OCI-M1 (cell line): ENCODE results near the gene POLR1F.
"Not testable (repeated sequence)": the region's sequence is repeated elsewhere in the genome, so short reads cannot be mapped to it uniquely, and the experiment has no call there.

ENCODE experiments used
- DNase-seq: peaks from one replicate; lab custom pipeline; 2025; lab: John Stamatoyannopoulos, UW

The POLR1F gene, protein sequence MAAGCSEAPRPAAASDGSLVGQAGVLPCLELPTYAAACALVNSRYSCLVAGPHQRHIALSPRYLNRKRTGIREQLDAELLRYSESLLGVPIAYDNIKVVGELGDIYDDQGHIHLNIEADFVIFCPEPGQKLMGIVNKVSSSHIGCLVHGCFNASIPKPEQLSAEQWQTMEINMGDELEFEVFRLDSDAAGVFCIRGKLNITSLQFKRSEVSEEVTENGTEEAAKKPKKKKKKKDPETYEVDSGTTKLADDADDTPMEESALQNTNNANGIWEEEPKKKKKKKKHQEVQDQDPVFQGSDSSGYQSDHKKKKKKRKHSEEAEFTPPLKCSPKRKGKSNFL

DNA sequence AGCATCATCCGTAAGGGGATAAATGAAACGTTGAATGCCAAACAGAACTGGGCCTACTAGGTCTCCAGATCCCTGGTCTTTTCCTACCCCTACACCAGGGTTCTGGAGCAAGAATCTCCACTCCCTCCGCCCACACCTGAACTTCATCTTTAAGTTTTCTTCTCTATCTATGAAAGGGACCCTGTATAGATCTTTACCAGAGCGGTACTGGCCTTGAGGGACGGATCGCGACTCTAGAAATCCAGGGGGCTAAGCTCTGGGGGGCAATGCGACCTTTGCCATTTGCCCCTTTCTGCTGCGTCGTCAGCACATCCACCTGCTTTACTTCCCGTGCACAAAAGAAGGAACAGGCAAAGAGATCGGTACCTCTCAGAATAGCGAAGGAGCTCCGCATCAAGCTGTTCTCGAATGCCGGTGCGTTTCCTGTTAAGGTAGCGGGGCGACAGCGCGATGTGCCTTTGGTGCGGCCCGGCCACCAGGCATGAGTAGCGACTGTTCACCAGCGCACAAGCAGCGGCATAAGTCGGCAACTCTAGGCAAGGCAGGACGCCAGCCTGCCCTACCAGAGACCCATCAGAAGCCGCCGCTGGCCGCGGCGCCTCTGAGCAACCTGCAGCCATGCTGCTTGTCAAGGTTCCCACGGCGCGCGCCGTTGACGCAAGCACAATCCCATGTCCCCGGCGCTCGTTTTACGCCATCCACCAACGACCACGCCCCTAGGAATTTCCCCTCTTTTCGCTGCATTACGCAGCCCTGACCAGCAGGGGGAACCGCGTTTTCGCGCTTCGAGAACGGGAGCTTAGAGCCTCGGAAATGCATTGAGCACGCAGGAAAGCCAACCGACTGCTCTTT is at the start of gene POLR1F:
Gene POLR1F, minus strand, starts transcription at position 641 of the 852 bp plus-strand sequence. Its CDS starts 21 bp downstream, at position 620.
- peak; percentile 94 for DNase-seq

DNA sequence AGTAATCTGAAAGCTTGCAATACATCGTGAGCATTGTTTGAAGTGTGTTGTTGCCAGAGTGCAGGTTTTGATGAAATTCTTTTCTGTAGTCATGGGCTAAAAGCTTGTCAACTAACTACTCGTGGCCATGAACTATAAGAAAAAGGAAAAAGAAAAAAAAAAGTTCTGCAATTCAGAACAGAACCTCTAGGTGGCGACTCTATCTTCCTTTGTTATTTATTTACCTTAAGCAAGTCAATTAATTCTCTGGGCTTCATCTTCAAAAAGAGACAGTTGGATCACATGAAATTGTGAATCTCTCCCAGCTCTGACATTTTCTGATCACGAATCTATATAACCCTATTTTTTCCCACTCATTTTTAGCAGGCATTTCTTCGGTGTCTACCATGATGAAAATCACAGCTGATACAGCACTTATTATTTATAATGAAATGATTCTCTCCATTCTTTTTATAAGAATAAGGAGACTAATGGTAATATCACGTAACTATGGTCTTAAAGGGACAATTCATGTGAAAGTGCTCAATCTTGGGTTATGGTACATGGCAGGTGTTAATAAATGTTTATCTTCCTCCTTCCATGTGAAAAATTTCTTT is 45.8 kb upstream of the POLR1F start:
- DNase-seq = peak; percentile 64

DNA sequence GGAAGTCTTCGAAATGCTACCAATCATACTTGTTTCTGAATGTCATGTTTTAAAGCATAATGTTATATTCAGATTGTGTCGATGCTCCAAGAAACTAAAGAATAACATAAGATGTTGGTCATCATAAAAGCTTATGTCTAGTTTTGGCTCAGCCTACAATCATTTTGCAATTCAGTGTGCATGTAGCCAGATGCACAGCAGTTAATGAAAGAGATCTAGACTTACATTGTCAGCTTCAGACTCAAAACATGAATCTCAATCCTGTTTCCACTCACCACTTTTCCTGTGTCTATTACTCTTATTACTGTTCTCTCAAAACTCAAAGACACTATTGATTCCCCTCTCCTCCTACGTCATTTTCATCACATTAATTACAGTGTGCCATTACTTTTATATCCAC is 43.2 kb upstream of the POLR1F start:
- no peak for DNase-seq

DNA sequence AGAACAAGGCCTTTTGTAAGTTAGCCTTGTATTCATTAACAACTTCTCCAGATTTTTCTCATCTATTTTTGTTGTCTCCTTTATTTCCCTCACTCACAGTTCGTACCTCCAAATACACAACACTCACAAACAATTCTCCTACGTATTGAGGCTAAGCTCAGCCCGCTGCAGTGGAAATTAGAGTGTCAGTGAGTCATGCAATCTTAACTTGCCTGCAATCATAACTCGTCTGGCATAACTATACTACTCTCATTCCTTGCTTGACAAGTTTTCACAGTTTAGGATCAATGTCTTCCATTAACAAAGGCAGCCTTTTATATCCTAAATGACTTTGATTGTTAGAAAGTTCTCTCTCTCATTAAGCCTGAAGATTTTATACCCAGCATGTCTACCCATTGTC is 40.8 kb upstream of the POLR1F start:
- DNase-seq = no peak

DNA sequence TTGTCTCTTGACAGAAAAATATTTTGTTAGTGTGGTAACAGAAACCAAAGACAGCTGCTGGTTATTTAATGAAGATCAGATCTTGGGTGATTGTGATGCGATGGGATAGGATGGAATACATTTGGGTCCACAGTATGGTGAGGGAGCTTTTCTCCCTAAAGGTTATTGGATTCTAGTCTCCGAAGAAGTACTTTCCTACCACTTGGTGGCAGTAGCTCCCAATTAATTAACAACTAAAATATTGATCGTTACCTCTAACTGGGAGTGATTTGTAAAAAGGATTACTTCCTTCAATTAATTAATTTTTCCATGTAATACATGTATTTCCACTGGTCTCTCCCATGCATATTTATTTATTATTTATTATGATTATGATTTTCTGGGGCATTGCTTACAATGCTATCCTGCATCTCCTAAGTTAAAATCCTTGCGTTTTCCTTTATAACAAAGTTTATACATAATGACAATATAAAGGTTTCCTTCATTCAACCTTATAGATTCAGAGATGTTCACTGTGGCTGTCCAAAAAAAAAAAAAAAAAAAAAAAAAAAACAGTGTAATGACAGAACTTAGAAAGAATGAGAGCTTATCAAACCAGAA is 39.0 kb upstream of the POLR1F start:
- DNase-seq = peak; percentile 31

DNA sequence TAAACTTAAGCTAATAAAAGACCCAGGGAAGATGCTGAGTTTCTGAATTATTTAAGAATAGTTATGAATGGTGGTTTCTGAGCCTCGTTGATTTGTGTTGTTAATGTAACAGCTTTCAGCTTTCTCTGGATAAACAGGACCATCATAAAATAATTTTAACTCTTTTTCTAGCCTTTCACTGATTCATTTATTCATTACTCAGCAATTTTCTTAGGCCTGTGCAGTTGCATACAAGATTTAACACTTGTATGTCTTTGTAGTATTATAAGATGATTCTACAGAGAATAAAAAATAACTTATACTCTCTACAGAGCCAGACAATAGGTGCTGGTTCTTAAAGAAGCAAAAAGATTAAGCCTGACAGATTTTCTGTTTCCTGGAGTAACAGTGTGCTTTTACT is 35.2 kb upstream of the POLR1F start:
- DNase-seq = no peak

DNA sequence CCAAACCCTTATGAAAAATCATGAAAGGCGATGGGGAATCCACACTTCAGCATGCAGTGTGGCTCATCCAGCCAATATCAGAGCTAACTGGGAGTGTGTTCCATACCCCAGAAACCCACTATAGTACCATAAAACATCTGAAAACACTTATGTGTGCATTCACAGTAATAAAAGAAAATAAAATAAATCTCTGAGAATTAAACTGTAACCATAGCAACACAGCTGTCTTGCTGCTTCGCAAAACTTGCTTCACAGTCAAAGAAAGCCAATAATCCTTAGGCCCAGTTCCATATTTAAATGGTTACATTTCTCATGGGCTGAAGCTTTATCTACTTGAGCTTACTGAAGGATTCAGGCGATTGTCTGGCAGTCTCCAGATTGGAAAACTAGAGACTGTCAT is 19.9 kb upstream of the POLR1F start:
- DNase-seq = no peak

DNA sequence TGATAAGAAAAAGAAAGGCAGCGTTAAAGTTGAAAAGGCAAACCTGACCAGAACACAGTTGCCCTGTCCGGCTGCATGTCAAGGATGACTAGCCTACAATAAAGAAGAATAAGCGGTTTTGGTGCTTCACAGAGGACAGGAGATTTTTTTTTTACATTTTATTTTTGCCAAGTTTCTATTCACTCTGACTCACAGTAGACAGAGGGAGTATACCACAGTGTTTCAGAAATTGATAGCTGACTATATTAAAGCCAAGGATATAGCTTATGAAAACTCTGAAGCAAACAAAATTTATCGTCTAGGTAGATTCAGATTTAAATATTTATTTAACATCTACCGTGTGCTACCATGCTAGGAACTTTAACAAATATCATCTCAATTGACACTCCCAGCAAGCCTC is 16.9 kb upstream of the POLR1F start:
- DNase-seq = no peak

DNA sequence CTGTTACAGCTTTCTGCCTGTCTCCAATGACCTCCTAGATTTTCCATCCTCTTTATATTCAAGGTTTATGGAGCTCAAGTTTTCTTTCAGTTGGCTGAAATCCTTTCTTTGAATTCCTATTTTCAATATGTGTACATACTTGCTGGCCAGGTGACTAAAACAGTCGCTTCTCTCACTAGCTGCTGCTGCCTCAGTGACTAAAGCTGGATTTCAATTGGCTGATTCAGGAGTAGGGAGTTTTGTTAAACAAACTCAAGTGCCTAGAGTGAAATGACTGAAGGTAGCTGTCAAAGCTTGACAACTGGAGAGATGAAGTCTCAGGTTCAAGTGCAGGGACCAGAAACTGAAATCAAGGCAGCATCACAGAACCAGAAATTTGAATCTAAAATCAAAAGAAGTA is 6.7 kb upstream of the POLR1F start:
- no peak for DNase-seq

DNA sequence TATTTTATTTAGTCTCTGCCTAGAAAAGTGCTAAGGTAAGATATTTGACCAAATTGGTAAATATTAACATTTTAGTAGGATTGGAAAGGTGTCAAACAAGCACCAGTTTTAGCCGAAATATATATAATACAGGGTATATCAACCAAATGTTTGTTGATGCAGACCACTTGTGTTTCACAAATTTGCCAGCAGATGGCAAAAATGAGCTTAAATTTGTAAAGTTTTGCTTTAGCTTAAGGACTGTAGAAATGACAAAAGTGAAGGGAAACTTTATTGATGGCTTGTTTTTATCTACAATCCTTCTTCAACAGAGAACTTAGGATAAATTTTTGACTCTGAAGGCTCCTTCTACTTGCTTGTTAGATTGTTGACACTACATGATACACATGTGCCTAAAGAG is 4.8 kb upstream of the POLR1F start:
- DNase-seq = peak; percentile 78

DNA sequence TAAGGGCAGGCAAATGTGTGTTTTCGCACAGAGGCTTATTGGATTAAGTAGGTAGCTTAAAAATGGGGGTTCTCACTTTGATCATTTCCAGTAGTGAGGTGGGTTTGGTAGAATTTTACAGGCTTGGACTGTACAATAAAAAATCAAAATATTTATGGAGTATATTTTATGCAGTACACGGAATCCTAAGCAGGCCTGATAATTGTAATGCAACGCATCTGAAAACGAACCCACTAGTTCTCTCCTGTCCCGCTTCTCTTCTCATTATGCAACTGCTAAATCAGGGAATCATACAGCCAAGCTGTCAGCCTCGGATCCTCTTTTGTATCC is 377 bp upstream of the POLR1F start:
- DNase-seq = no peak

DNA sequence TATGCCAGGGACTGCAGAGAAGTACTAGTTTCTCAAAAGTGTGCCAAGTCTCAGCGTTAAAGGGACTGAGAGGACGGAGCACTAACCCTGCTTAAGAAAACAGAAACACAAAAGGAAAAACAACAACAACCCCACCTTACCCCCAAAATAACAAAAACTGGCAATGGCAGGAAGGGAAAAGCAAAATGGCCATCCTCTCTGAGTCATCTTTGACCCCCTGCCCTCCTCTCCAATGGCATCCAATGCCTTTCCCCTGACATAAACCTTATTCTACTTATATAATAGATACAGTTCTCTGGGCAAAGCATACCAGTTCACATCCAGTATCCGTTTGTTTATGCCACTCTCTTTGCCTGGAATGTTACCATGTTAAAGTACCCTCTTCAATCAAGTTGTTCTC is 1.6 kb downstream of the POLR1F start:
- DNase-seq = no peak

DNA sequence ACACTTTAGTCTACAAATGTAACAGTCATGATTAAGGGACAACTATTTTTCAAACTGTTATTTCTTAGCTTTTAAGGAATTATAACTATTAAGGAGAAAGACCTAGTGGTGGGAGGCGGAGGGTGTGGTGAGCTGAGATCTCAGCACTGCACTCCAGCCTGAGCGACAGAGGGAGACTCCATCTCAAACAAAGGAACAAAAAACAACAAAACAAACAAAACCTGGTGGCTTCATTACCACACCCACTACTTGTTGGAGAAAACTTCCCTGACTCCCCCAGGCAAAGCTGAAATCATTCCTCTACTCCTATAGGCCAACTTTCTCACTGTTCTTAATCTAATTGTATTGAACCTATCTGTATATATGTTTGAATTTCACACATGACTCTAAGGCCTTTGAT is 3.2 kb downstream of the POLR1F start:
- no peak for DNase-seq

DNA sequence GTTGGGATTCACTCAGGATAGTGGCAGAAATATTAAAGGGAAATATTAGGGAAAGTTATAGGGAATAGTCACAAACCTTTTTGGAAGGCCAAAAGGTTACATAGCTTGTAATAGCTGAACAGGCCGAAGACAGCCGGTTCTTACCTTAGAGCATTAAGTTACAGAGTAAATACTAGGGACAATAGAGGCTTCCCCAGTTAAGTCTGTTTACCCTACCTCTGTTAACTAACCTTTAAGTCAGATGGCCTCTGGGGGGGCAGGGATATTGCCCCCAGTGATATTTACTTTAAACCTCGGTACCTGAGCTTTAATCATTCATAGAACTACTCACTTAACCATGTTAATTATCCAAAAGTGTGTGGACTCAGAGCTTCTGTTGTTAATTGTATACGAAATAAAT is 7.4 kb downstream of the POLR1F start:
- no peak for DNase-seq

DNA sequence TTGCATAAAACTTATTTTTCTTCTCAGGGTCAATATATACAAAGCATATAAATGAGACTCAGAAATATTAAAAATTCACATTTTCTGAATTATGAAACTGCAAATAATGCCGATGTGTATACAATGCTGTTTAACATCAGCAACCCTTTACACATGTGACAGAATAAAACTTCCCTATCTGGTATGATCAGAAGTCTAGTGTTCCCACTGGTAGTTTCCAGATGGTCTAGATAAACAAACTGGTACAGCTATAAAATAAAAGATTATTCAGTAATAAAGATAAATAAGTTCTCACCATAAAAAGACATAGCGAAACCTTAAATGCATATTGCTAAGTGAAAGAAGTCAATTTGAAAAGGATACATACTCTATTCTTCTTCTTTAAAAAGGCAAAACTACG is 7.9 kb downstream of the POLR1F start:
- no peak for DNase-seq

DNA sequence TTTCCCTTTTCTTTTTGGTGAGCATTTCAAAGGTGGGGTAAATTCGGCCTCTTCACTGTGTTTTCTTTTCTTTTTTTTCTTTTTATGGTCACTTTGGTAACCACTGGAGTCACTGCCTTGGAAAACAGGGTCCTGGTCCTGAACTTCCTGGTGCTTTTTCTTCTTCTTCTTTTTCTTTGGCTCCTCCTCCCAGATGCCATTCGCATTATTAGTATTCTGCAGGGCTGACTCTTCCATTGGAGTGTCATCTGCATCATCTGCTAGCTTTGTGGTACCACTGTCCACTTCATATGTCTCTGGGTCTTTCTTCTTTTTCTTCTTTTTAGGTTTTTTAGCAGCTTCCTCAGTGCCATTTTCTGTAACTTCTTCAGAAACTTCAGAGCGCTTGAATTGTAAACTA is 10.5 kb downstream of the POLR1F start:
- DNase-seq = no peak

DNA sequence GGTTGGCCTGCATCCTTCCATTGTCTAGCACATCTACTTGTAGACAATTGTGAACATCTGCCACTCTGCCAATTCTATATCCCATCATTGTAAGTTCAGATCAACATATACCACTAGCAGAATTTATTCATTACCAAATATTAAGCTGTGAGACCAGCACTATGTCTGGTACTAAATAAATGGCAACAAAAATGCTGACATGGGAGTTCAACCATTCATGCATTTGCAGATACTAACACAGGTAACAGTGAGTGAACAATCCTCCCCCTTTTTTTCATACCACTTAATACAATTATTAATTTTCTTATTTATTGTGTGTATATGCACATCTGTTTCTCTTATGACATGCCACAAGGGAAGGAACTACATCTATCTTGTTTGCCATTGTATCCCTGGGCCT is 11.9 kb downstream of the POLR1F start:
- no peak for DNase-seq

DNA sequence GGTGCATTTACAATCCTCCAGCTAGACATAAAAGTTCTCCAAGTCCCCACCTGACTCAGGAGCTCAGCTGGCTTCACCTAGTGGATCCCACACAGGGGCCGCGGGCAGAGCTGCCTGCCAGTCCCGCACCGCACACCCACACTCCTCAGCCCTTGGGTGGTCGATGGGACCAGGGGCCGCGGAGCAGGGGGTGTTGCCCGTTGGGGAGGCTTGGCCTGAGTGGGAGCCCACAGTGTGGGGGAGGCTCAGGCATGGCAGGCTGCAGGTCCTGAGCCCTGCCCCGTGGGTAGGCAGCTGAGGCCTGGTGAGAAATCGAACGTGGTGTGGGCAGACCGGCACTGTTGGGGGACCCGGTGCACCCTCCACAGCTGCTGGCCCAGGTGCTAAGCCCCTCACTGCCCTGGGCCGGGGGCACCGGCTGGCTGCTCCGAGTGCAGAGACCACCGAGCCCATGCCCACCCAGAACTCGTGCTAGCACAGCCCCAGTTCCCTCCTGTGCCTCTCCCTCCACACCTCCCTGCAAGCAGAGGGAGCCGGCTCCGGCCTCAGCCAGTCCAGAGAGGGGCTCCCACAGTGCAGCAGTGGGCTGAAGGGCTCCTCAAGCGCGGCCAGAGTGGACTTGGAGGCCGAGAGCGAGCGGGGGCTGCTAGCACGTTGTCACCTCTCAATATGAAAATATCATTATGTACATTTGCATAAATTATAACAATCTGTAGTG is 16.6 kb downstream of the POLR1F start:
- no peak for DNase-seq

DNA sequence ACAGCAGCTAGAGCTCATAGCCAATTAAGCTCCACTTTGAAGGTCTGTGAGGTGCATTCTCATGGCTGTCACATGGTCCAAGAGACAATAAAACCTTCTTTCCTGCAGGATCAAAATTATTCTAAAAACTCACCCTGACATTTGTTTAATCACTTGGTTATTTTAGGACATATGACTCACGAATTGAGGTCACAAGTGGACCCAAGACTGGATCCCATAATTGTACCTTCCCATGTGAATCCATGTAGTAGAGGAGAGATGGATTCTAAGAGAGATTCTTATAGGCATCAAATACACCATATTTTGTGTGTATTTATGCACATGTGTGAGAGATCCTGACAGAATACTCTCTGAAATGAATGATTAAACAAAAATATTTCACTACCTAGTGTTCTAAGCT is 18.1 kb downstream of the POLR1F start:
- DNase-seq = no peak

DNA sequence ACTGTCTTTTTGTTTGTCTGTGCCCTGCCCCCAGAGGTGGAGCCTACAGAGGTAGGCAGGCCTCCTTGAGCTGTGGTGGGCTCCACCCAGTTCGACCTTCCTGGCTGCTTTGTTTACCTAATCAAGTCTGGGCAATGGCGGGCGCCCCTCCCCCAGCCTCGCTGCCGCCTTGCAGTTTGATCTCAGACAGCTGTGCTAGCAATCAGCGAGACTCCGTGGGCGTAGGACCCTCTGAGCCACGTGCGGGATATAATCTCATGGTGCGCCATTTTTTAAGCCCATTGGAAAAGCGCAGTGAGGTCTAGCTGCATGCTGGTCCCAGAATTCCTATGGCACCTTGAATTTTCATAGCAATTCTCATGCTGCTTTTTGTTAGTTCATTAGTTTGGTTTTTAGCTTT is 19.7 kb downstream of the POLR1F start:
- DNase-seq = not testable (repeated sequence)

DNA sequence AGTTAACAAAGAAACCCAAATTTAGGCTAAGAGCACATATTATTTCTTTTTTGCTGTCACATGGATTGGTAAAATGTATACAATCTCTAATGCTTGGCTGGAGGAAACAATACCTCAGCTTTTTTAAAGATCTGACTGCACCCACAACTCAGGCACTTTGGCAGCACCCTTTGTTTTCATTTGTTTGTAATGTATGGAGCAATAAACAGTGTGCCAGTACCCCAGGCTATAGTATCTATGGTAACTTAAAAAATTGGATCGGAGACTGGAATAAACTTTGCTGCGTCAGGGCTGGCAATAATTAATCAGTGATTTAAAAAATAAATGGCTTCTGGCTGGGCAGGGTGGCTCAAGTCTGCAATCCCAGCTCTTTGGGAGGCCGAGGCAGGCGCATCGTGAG is 27.2 kb downstream of the POLR1F start:
- no peak for DNase-seq

DNA sequence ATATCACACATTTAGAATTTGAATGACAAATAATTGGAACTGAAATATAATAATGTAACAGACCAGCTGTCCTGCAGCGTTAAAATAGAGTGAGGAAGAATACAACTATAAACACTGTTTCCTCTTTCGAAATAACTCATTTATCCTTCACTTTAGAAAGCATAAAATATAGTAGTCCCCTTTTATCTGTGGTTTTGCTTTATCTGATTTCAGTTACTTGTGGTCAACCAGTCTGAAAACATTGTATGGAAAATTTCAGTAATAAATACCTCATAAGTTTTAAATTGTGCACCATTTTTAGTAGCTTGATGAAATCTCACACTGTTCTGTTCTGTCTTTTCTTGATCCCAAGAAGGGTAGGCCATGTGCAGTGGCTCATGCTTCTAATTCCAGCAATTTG is 31.7 kb downstream of the POLR1F start:
- peak; percentile 85 for DNase-seq
